HG03025 (cell line): ENCODE data around the gene TRIM34.
A peak's percentile ranks its signal among the peaks of the same experiment; 100 is the strongest.
"Not testable (repeated sequence)": the region's sequence is repeated elsewhere in the genome, so short reads cannot be mapped to it uniquely, and the experiment has no call there.

Experiments used
- ATAC-seq: cut with Tn5 transposase; IDR thresholded peaks from one replicate; pipeline ENCODE4 v1.9.1; 2021; ENCODE audit warnings: mild to moderate bottlenecking, moderate library complexity; ENCODE audit not compliant: unreplicated experiment, low FRiP score

TRIM34 gene

DNA sequence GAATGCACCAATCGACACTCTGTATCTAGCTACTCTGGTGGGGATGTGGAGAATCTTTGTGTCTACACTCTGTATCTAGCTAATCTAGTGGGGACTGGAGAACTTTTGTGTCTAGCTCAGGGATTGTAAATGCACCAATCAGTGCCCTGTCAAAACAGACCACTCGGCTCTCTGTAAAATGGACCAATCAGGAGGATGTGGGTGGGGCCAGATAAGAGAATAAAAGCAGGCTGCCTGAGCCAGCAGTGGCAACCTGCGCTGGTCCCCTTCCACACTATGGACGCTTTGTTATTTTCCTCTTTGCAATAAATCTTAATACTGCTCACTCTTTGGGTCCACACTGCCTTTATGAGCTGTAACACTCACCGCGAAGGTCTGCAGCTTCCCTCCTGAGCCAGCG, 58.8 kb downstream of the TRIM34 start:
- not testable (repeated sequence) for ATAC-seq

GRCh38 chr11:5684036-5684645, 59.3 kb downstream of the TRIM34 start:
- ATAC-seq, result peak; percentile 9

GRCh38 chr11:5684646-5685362, 60.0 kb downstream of the TRIM34 start, which contains the start of gene TRIM5:
TRIM5 (minus strand) TSS chr11:5685074; CDS start chr11:5680177, 4,897 bp downstream.
- ATAC-seq, result peak; percentile 78

GRCh38 chr11:5686426-5686825, 61.6 kb downstream of the TRIM34 start:
- ATAC-seq, result no peak

GRCh38 chr11:5688482-5688881, 63.7 kb downstream of the TRIM34 start:
- no peak for ATAC-seq

- peak; percentile 67 for ATAC-seq
Observed at GRCh38 chr11:5689551-5689983, 64.8 kb downstream of the TRIM34 start, which contains the start of gene TRIM22. TRIM22 (plus strand) TSS chr11:5689790; CDS start chr11:5696233, 6,443 bp downstream.

- no peak for ATAC-seq
Observed at GRCh38 chr11:5690216-5690615, 65.4 kb downstream of the TRIM34 start.

- no peak for ATAC-seq
Observed at GRCh38 chr11:5690736-5691135, 65.9 kb downstream of the TRIM34 start.

DNA sequence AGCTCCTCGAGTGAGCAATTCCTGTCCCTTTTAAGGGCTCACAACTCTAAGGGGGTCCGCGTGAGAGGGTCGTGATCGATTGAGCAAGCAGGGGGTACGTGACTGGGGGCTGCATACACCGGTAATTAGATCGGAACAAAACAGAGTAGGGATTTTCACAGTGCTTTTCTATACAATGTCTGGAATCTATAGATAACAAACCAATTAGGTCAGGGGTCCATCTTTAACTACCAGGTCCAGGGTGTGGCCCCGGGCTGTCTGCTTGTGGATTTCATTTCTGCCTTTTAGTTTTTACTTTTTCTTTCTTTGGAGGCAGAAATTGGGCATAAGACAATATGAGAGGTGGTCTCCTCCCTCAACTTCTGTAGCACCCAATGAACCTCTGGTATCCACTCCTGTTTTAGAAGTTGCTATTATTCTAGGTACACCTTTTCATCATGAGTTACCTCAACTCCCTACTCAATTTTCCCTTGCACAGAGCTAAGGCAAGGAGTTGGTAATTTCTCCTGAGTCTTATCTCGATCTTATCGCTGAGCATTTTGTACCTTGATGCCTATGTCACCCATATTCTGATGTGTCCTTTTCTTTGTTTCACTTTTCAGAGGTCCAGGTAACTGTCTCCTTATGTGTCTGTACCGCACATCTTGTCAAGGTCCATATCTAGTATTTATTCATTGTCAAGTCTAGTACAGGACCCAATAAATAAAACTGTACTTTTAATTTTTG, 66.6 kb downstream of the TRIM34 start:
- not testable (repeated sequence) for ATAC-seq

- ATAC-seq, result no peak
Observed at GRCh38 chr11:5691964-5692361, 67.2 kb downstream of the TRIM34 start.
